Progenitor cell of endocrine pancreas (in vitro differentiated cells): Measurements from ENCODE around the gene BUD13. TPM values are rescaled to one million over a fixed set of nuclear protein-coding genes. Genes with fewer than 3 reads are reported as not detected.

Experiments used
- DNase-seq: peaks from one replicate; pipeline ENCODE4 v3.0.0; 2021; ENCODE audit warnings: low spot score; ENCODE audit not compliant: unreplicated experiment
- H3K27ac Mint-ChIP-seq: 2 replicates; pipeline ENCODE4 v1.8.0; 2021; ENCODE audit warnings: mild to moderate bottlenecking, moderate library complexity, mixed read lengths
- H3K27me3 Mint-ChIP-seq: 2 replicates; pipeline ENCODE4 v1.8.0; 2021; ENCODE audit warnings: mixed read lengths
- H3K36me3 Mint-ChIP-seq: 2 replicates; pipeline ENCODE4 v1.8.0; 2022; ENCODE audit warnings: mixed read lengths; ENCODE audit not compliant: insufficient read depth
- H3K4me1 Mint-ChIP-seq: 2 replicates; pipeline ENCODE4 v1.8.0; 2021; ENCODE audit warnings: low read depth, mixed read lengths
- H3K4me3 Mint-ChIP-seq: 2 replicates; pipeline ENCODE4 v1.8.0; 2021; ENCODE audit warnings: low read depth, mild to moderate bottlenecking, moderate library complexity, mixed read lengths
- H3K9me3 Mint-ChIP-seq: 2 replicates; pipeline ENCODE4 v1.8.0; 2021; ENCODE audit warnings: low read depth, mixed read lengths
- total RNA-seq: library from RNA; stranded (reverse); gene quantifications from 2 replicates; pipeline ENCODE4 v1.2.1, GENCODE V29; 2021
- TF ChIP-seq, protein P1 (sequence below): fragments of 200-600 bp; sonication (generic); IDR thresholded peaks from one replicate; pipeline ENCODE4 v1.5.0; 2021; ENCODE audit warnings: antibody characterized with exemption, mild to moderate bottlenecking; ENCODE audit not compliant: unreplicated experiment

BUD13 gene
- total RNA-seq, 1 donor from 2014 or later, result 26.8 TPM

DNA sequence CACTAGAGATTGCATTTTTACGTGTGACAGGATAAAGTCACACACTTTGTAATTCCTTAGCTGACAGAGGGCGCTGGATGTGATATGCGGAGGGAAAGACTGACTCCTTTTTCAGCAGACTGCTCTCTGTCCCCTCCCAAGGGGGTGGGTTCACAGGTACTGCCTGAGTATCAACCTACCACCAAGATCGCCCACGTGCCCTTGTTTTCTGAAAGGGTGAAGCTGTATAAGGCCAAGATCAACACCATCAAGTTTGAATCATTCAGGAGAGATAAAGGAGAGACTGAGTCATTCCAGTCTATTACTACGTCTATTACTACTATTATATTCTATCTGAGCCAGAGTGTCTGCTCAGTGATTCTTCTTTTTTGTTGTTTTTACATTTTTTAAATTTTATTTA, 30.7 kb downstream of the BUD13 start:
- H3K27ac Mint-ChIP-seq, result no peak overlapping the region
- H3K9me3 Mint-ChIP-seq, result no peaks in the 10 kb centered on the region
- TF ChIP-seq, protein P1, sequence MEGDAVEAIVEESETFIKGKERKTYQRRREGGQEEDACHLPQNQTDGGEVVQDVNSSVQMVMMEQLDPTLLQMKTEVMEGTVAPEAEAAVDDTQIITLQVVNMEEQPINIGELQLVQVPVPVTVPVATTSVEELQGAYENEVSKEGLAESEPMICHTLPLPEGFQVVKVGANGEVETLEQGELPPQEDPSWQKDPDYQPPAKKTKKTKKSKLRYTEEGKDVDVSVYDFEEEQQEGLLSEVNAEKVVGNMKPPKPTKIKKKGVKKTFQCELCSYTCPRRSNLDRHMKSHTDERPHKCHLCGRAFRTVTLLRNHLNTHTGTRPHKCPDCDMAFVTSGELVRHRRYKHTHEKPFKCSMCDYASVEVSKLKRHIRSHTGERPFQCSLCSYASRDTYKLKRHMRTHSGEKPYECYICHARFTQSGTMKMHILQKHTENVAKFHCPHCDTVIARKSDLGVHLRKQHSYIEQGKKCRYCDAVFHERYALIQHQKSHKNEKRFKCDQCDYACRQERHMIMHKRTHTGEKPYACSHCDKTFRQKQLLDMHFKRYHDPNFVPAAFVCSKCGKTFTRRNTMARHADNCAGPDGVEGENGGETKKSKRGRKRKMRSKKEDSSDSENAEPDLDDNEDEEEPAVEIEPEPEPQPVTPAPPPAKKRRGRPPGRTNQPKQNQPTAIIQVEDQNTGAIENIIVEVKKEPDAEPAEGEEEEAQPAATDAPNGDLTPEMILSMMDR, result no peak
- no peaks in the 10 kb centered on the region for H3K27me3 Mint-ChIP-seq
- DNase-seq, result no peak
- H3K4me1 Mint-ChIP-seq, result no peaks in the 10 kb centered on the region
- H3K36me3 Mint-ChIP-seq, result peaks cover 5% of the 10 kb centered on the region
- H3K4me3 Mint-ChIP-seq, result no peak overlapping the region

DNA sequence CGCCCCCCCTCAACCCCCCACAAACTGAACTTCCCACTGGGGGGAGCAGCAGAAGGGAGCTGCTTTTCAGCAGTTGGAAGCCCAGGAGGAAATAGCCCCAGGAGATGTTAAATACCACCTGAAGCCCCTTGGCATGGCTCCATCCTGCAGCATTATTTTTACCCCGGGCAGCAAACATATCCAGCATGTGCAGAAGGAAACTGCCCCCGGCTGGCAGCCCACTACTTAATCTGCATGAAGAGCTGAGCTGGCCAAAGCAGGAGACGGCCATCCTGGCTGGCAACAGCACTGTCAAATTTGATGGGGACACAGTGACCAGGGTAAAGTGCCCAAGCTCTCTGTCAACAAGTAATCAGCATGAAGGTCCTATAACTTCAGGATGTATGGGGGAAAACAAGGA, 32.0 kb downstream of the BUD13 start:
- Mint-ChIP-seq H3K27me3 (no peaks in the 10 kb centered on the region), H3K36me3 (peaks cover 2% of the 10 kb centered on the region), H3K9me3 (no peaks in the 10 kb centered on the region), H3K4me3 (no peak overlapping the region), H3K27ac (no peak overlapping the region), H3K4me1 (no peaks in the 10 kb centered on the region)
- DNase-seq, result no peak
- TF ChIP-seq, protein P1, result no peak

DNA sequence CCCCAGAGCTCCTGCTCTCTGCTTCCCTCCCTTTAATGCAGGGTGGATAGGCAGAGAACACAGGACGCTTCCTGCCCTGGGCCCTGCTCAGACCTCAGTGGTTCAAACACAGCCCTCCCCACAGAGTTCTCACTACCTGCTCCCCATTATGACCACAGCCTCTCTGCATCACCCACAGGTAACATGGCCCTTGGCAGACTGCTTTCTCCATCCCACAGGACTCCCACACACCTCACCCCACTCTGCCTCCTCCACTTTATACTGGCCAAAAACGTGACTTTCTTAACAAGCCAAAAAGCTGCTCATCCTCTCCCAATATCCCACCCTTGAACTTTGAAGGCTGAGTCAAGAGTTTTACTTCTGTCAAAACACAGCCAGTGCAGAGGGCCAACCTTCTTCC, 33.8 kb downstream of the BUD13 start:
- Mint-ChIP-seq H3K36me3 (peaks cover 1% of the 10 kb centered on the region), H3K9me3 (no peaks in the 10 kb centered on the region), H3K4me1 (no peaks in the 10 kb centered on the region), H3K27me3 (no peaks in the 10 kb centered on the region), H3K4me3 (no peak overlapping the region), H3K27ac (no peak overlapping the region)
- TF ChIP-seq, protein P1, result no peak
- no peak for DNase-seq

DNA sequence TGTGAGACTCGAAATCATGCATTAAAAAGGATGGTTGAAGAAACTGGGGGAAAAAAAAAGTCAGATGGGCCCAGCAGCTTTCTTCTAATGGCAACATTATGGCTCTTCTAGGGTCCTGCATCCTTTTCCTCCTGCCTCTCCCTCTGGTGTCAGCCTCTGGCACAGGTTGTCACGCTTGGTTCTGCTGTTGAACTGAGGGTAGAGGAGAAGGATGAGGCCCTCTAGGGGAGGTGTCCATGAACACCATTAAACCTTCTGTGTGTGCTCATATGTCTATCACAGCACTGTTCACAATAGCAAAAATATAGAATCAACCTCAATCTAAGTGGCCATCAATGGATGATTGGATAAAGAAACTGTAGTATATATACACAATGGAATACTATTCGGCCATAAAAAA, 36.0 kb downstream of the BUD13 start:
- TF ChIP-seq, protein P1, result no peak
- no peak for DNase-seq
- Mint-ChIP-seq H3K36me3 (peaks cover 1% of the 10 kb centered on the region), H3K9me3 (no peaks in the 10 kb centered on the region), H3K4me3 (no peak overlapping the region), H3K4me1 (peaks cover 3% of the 10 kb centered on the region), H3K27ac (no peak overlapping the region), H3K27me3 (peaks cover 5% of the 10 kb centered on the region)

DNA sequence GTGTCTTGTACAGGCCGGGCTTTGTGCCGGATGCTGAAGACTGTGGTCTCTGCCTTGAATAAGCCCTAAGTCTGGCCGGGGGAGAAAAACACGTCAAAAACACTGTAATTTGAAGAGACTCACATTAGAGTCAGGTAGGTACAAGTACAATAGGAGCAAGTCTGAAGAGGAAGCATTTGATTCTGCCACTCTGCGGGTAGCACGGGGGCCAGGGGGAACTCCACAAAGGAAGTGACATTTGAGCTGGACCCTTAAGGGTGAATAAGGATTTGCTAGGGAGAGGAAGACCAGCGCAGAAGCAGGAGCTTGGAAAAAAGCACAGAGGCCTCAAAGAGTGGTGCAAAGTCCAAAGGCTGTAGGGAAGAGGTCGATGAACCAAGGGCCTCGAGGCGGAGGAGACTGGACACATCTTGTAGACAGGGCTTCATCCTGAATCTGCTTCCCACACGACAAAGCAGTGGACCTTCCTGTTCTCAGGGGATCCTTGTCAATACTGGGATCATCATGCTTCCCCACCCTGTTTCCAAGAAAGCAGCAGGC, 38.7 kb downstream of the BUD13 start:
- no peaks in the 10 kb centered on the region for H3K9me3 Mint-ChIP-seq
- peaks cover 1% of the 10 kb centered on the region for H3K36me3 Mint-ChIP-seq
- TF ChIP-seq, protein P1, result no peak
- no peak overlapping the region for H3K4me3 Mint-ChIP-seq
- no peak overlapping the region for H3K27ac Mint-ChIP-seq
- DNase-seq, result no peak
- H3K27me3 Mint-ChIP-seq, result peaks cover 16% of the 10 kb centered on the region
- H3K4me1 Mint-ChIP-seq, result peaks cover 3% of the 10 kb centered on the region
